Cardiac muscle cell (in vitro differentiated cells and primary cell): ENCODE results near the gene DDN. TPM values are rescaled to one million over a fixed set of nuclear protein-coding genes. Genes with fewer than 3 reads are reported as not detected.

Experiments used
- DNase-seq, 2 donors: peaks; one replicate each; pipeline versions ENCODE4 v3.0.0 to v3.0.0-alpha.2; 2010 to 2017; ENCODE audit warnings: low read depth in 1 of 2, low spot score in 1 of 2
- H3K27ac ChIP-seq: fragments of 200-600 bp; sonication (generic); 2 replicates; pipeline ENCODE4 v1.5.1; 2016
- H3K27me3 ChIP-seq: fragments of 200-600 bp; sonication (generic); 2 replicates; pipeline ENCODE4 v1.6.0; 2016; ENCODE audit warnings: control low read depth
- H3K36me3 ChIP-seq: fragments of 200-600 bp; sonication (generic); 2 replicates; pipeline ENCODE4 v1.5.1; 2016; ENCODE audit warnings: control low read depth
- H3K4me1 ChIP-seq: fragments of 200-600 bp; sonication (generic); 2 replicates; pipeline ENCODE4 v1.8.1; 2017; ENCODE audit warnings: low read depth, mild to moderate bottlenecking, mixed run types
- H3K4me3 ChIP-seq: fragments of 200-600 bp; sonication (generic); 2 replicates; pipeline ENCODE4 v1.5.1; 2016; ENCODE audit warnings: mild to moderate bottlenecking
- H3K9me3 ChIP-seq: fragments of 200-600 bp; sonication (generic); 2 replicates; pipeline ENCODE4 v1.5.1; 2017; ENCODE audit warnings: low read depth, mild to moderate bottlenecking, control low read depth
- CTCF ChIP-seq: IDR thresholded peaks from 2 replicates; pipeline ENCODE4 v1.5.1; 2012; ENCODE audit warnings: low read depth, mild to moderate bottlenecking, low read length
- polyA plus RNA-seq: library from polyadenylated mRNA; unstranded; fragments of >200 nt; fragmentation: Nextera tagmentation; extraction: Ambion mirVana; gene quantifications from 2 replicates; pipeline ENCODE4 v1.2.1, GENCODE V29; 2016
- total RNA-seq: library from RNA; depleted of rRNA; stranded (reverse); fragments of >200 nt; gene quantifications from 2 replicates; pipeline ENCODE4 v1.2.3, GENCODE V29; 2016

Gene DDN
- total and polyA plus RNA-seq, 2 experiments from 2014 or later: 2.1 to 5.4 TPM

GRCh38 chr12:49033611-49034285 lies 34.6 kb upstream of the DDN start:
- Histone ChIP-seq H3K27ac (no peak overlapping the region), H3K4me3 (no peak overlapping the region), H3K36me3 (peaks cover 60% of the 10 kb centered on the region), H3K27me3 (no peaks in the 10 kb centered on the region), H3K9me3 (no peaks in the 10 kb centered on the region), H3K4me1 (no peaks in the 10 kb centered on the region)
- no peak for DNase-seq
- no peak for TF ChIP-seq CTCF

DNA sequence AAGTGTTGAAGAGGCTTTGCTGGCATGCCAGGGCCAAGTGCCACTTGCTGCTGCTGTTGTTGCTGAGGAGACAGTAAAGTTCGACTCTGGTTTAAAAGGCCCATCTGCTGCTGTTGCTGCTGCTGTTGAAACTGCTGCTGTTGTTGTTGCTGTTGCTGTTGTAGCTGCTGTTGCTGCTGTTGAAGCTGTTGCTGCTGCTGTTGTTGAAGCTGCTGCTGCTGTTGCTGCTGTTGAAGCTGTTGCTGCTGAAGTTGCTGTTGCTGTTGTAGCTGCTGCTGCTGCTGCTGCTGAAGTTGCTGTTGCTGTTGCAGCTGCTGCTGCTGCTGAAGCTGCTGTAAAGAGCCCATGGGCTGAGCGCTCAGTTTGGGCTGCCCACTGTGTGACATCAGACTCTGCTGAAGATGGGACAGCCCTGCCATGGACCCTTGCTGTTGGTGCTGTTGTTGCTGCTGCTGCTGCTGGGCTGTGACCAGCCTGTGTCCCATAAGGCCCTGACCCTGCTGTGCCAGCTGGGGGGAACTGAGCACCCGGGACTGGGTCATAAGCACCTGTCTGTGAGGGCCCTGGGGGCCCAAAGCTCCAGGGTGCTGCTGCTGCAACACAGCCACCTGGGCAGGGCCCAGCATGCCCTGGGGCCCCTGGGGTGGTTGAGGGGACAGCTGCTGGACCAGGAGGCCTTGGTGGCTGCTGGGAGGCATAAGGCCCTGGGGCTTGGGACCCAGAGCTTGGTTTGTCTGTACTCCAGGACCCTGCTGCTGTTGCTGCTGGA lies 33.7 kb upstream of the DDN start:
- DNase-seq: no peak
- H3K27ac ChIP-seq: no peak overlapping the region
- no peak overlapping the region for H3K4me3 ChIP-seq
- H3K36me3 ChIP-seq: peaks cover 67% of the 10 kb centered on the region
- no peak for TF ChIP-seq CTCF
- no peaks in the 10 kb centered on the region for H3K27me3 ChIP-seq
- H3K4me1 ChIP-seq: no peaks in the 10 kb centered on the region
- no peaks in the 10 kb centered on the region for H3K9me3 ChIP-seq

GRCh38 chr12:49032276-49032675 lies 33.1 kb upstream of the DDN start:
- no peak for TF ChIP-seq CTCF
- H3K27ac ChIP-seq: no peak overlapping the region
- H3K27me3 ChIP-seq: no peaks in the 10 kb centered on the region
- H3K4me1 ChIP-seq: no peaks in the 10 kb centered on the region
- H3K4me3 ChIP-seq: no peak overlapping the region
- peaks cover 70% of the 10 kb centered on the region for H3K36me3 ChIP-seq
- DNase-seq: no peak
- H3K9me3 ChIP-seq: no peaks in the 10 kb centered on the region

- no peak for DNase-seq
- no peaks in the 10 kb centered on the region for H3K9me3 ChIP-seq
- no peaks in the 10 kb centered on the region for H3K4me1 ChIP-seq
- no peak overlapping the region for H3K4me3 ChIP-seq
- peaks cover 65% of the 10 kb centered on the region for H3K36me3 ChIP-seq
- no peak overlapping the region for H3K27ac ChIP-seq
- no peak for TF ChIP-seq CTCF
- H3K27me3 ChIP-seq: no peaks in the 10 kb centered on the region
Observed at GRCh38 chr12:49031573-49032161, 32.5 kb upstream of the DDN start.

GRCh38 chr12:49030714-49031572 lies 31.8 kb upstream of the DDN start:
- H3K27ac ChIP-seq: no peak overlapping the region
- no peak overlapping the region for H3K4me3 ChIP-seq
- no peaks in the 10 kb centered on the region for H3K27me3 ChIP-seq
- DNase-seq: no peak
- H3K4me1 ChIP-seq: no peaks in the 10 kb centered on the region
- TF ChIP-seq CTCF: no peak
- H3K9me3 ChIP-seq: no peaks in the 10 kb centered on the region
- H3K36me3 ChIP-seq: peaks cover 69% of the 10 kb centered on the region
